B cell (primary cell): ENCODE results near the gene POSTN. TPM values are rescaled to one million over a fixed set of nuclear protein-coding genes. Genes with fewer than 3 reads are reported as not detected.

Source experiments
- ATAC-seq: fragments of 200-7000 bp; cut with Tn5 transposase; one replicate; pipeline ENCODE4 v1.10.0; 2021; ENCODE audit warnings: low read depth, mild to moderate bottlenecking, moderate number of reproducible peaks, moderate library complexity
- CTCF ChIA-PET: fragments of 350-600 bp; sonication (Branson Sonifier 250); formaldehyde crosslinking; loops from one replicate; lab custom pipeline; 2021; ENCODE audit warnings: antibody characterized with exemption, inconsistent platforms; lab: Charles Lee
- POLR2A ChIA-PET: fragments of 350-600 bp; sonication (Branson Sonifier 250); formaldehyde crosslinking; loops from one replicate; lab custom pipeline; 2021; ENCODE audit warnings: antibody characterized with exemption; lab: Charles Lee
- DNase-seq: peaks from one replicate; pipeline ENCODE4 v3.0.0; 2013
- H2AFZ ChIP-seq: 2 replicates; pipeline ENCODE4 v1.6.1; 2012; ENCODE audit warnings: mild to moderate bottlenecking, low read depth, low read length; ENCODE audit not compliant: insufficient read depth, poor library complexity, severe bottlenecking
- H3K27ac ChIP-seq, 2 donors: 1 replicate in 1 of 2; 2 replicates in 1 of 2; pipeline ENCODE4 v1.5.1; 2012 to 2013; ENCODE audit warnings: low read length in 2 of 2, mild to moderate bottlenecking in 2 of 2, moderate library complexity in 1 of 2
- H3K27me3 ChIP-seq, 4 experiments: fragments of 200-600 bp in 1 of 4; sonication (generic) in 1 of 4; replicated peaks in 1 of 4; 1 replicate in 2 of 4; 2 replicates in 2 of 4; pipeline versions ENCODE4 v1.6.1 to v1.7.0; 2013 to 2016; ENCODE audit warnings: low read length in 3 of 4, mild to moderate bottlenecking in 2 of 4, mixed read lengths in 1 of 4, moderate library complexity in 1 of 4; ENCODE audit not compliant: insufficient read depth in 4 of 4, control insufficient read depth in 3 of 4; ENCODE audit errors: control extremely low read depth in 1 of 4
- H3K36me3 ChIP-seq, 2 experiments: replicated peaks in 1 of 2; 1 replicate in 1 of 2; 2 replicates in 1 of 2; pipeline versions ENCODE4 v1.6.1 to v1.7.1; 2013; ENCODE audit warnings: low read length in 1 of 2; ENCODE audit not compliant: insufficient read depth in 2 of 2, control insufficient read depth in 1 of 2; ENCODE audit errors: control extremely low read depth in 1 of 2, extremely low read depth in 1 of 2
- H3K4me1 ChIP-seq, 2 donors: fragments of 200-600 bp in 1 of 2; sonication (generic) in 1 of 2; 1 replicate in 1 of 2; 2 replicates in 1 of 2; pipeline versions ENCODE4 v1.5.1 to v1.6.1; 2013 to 2017; ENCODE audit warnings: low read length in 2 of 2; ENCODE audit not compliant: control insufficient read depth in 2 of 2, insufficient read depth in 2 of 2
- H3K4me2 ChIP-seq: replicated peaks from 2 replicates; pipeline ENCODE3; 2012; ENCODE audit warnings: mild to moderate bottlenecking, low read depth, low read length; ENCODE audit not compliant: poor library complexity, severe bottlenecking
- H3K4me3 ChIP-seq, 5 experiments: fragments of 200-600 bp in 1 of 5; sonication (generic) in 1 of 5; 1 replicate in 3 of 5; 2 replicates in 2 of 5; pipeline versions ENCODE4 v1.5.1 to v1.7.0; 2011 to 2016; ENCODE audit warnings: low read length in 4 of 5, mild to moderate bottlenecking in 4 of 5, low read depth in 2 of 5, control low read depth in 1 of 5, moderate library complexity in 1 of 5; ENCODE audit not compliant: insufficient read depth in 1 of 5; ENCODE audit errors: control extremely low read depth in 1 of 5, extremely low read depth in 1 of 5
- H3K79me2 ChIP-seq: fragments of 200-600 bp; sonication (generic); one replicate; pipeline ENCODE4 v1.6.0; 2016; ENCODE audit warnings: low read length; ENCODE audit not compliant: control insufficient read depth, insufficient read depth
- H3K9ac ChIP-seq: fragments of 200-600 bp; sonication (generic); 2 replicates; pipeline ENCODE4 v1.6.1; 2017; ENCODE audit warnings: mild to moderate bottlenecking, low read length, moderate library complexity
- H3K9me3 ChIP-seq, 3 donors: one replicate each; pipeline versions ENCODE4 v1.6.1 to v1.7.1; 2013; ENCODE audit warnings: low read length in 2 of 3; ENCODE audit not compliant: control insufficient read depth in 2 of 3, insufficient read depth in 1 of 3; ENCODE audit errors: control extremely low read depth in 1 of 3
- H4K20me1 ChIP-seq: 2 replicates; pipeline ENCODE4 v1.6.0; 2012; ENCODE audit warnings: mild to moderate bottlenecking, low read length; ENCODE audit not compliant: insufficient read depth, control insufficient read depth, poor library complexity, severe bottlenecking
- H3K27ac Mint-ChIP-seq: one replicate; pipeline ENCODE4 v1.8.0; 2021; ENCODE audit warnings: mixed read lengths
- H3K27me3 Mint-ChIP-seq: one replicate; pipeline ENCODE4 v1.8.0; 2021; ENCODE audit warnings: mixed read lengths
- H3K4me1 Mint-ChIP-seq: one replicate; pipeline ENCODE4 v1.8.0; 2021; ENCODE audit warnings: mixed read lengths
- H3K4me3 Mint-ChIP-seq: one replicate; pipeline ENCODE4 v1.8.0; 2021; ENCODE audit warnings: mixed read lengths
- H3K9me3 Mint-ChIP-seq: one replicate; pipeline ENCODE4 v1.8.0; 2022; ENCODE audit warnings: mixed read lengths; ENCODE audit not compliant: insufficient read depth
- CTCF ChIP-seq: fragments of 200-600 bp; IDR thresholded peaks from one replicate; pipeline ENCODE4 v1.8.0; 2022; ENCODE audit warnings: antibody characterized with exemption, mild to moderate bottlenecking
- EZH2 ChIP-seq: IDR thresholded peaks from 2 replicates; pipeline ENCODE4 v1.6.1; 2012; ENCODE audit warnings: borderline replicate concordance, low read depth, mild to moderate bottlenecking, moderate library complexity, low read length; ENCODE audit not compliant: insufficient read depth, poor library complexity, severe bottlenecking
- WGBS: methylation state at CpG from one replicate; pipeline ENCODE4 v1.1.5; 2013; ENCODE audit warnings: missing lambda C conversion rate; ENCODE audit not compliant: insufficient coverage; 5-methylcytosine and 5-hydroxymethylcytosine counted together
- intact Hi-C: fragments of 100-400 bp; cut with micrococcal nuclease; formaldehyde crosslinking; loops from one replicate; pipeline ENCODE4 v1.10.0; 2022
- polyA plus RNA-seq: library from polyadenylated mRNA; depleted of rRNA; stranded (reverse); fragments of >200 nt; gene quantifications from 2 replicates; pipeline ENCODE4 v1.2.3, GENCODE V29; 2012
- total RNA-seq, 2 donors: library from RNA; stranded (reverse); fragments of 120-200 nt in 1 of 2; gene quantifications; 1 replicate in 1 of 2; 2 replicates in 1 of 2; pipeline versions ENCODE4 v1.2.3 to v1.2.4, GENCODE V29; 2013 to 2022

POSTN gene
- total and polyA plus RNA-seq, 2 donors (not counting 1 experiment from before 2014, with no cell fraction given) = not detected

- Histone ChIP-seq H3K4me1 (no peaks in the 10 kb centered on the region), H3K9ac (no peak overlapping the region), H3K79me2 (no peaks in the 10 kb centered on the region), H2AFZ (no peak overlapping the region), H3K27me3 (no peaks in the 10 kb centered on the region), H3K36me3 (no peaks in the 10 kb centered on the region), H3K4me3 (no peak overlapping the region), H3K27ac (no peak overlapping the region), H3K9me3 (peaks cover 0 to 3% (median 0%) of the 10 kb centered on the region in 3 donors), H4K20me1 (no peaks in the 10 kb centered on the region), H3K4me2 (no peak overlapping the region)
- Mint-ChIP-seq H3K9me3 (peaks cover 6% of the 10 kb centered on the region), H3K27ac (no peak overlapping the region), H3K4me1 (no peaks in the 10 kb centered on the region), H3K27me3 (no peaks in the 10 kb centered on the region), H3K4me3 (no peak overlapping the region)
- ChIA-PET POLR2A (no interaction called here), CTCF (no interaction called here)
- ATAC-seq = no peak
- intact Hi-C loops = no loop called here
- 80% methylated on average over 1 of the region's 3 CpGs for WGBS
- no peak for DNase-seq
- TF ChIP-seq CTCF (no peak), EZH2 (no peak)
These were observed 64.4 kb downstream of the POSTN start for GRCh38 chr13:37534181-37534580.

GRCh38 chr13:37531049-37531448 lies 67.5 kb downstream of the POSTN start:
- peaks cover 2% of the 10 kb centered on the region for H3K9me3 Mint-ChIP-seq
- peaks cover 0 to 3% (median 0%) of the 10 kb centered on the region in 3 donors for H3K9me3 ChIP-seq
- POLR2A ChIA-PET = no interaction called here
- no peak overlapping the region for H2AFZ ChIP-seq
- CTCF ChIA-PET = no interaction called here
- ATAC-seq (no peak), DNase-seq (no peak)
- TF ChIP-seq EZH2 = no peak
- TF ChIP-seq CTCF = no peak
- no peak overlapping the region for H3K4me3 Mint-ChIP-seq
- WGBS = 83% methylated on average over 1 of the region's 2 CpGs
- H3K79me2 ChIP-seq = no peaks in the 10 kb centered on the region
- H3K4me2 ChIP-seq = no peak overlapping the region
- intact Hi-C loops = no loop called here
- no peaks in the 10 kb centered on the region for H3K4me1 ChIP-seq
- H3K27me3 Mint-ChIP-seq = no peaks in the 10 kb centered on the region
- H4K20me1 ChIP-seq = no peaks in the 10 kb centered on the region
- H3K27ac Mint-ChIP-seq = no peak overlapping the region
- H3K36me3 ChIP-seq = no peaks in the 10 kb centered on the region
- H3K27ac ChIP-seq = no peak overlapping the region
- no peaks in the 10 kb centered on the region for H3K27me3 ChIP-seq
- no peak overlapping the region for H3K9ac ChIP-seq
- H3K4me1 Mint-ChIP-seq = no peaks in the 10 kb centered on the region
- H3K4me3 ChIP-seq = no peak overlapping the region
